HG03280 (cell line): ENCODE measurements around the gene ZKSCAN4.

ENCODE experiments used
- ATAC-seq: cut with Tn5 transposase; IDR thresholded peaks from one replicate; pipeline ENCODE4 v1.9.1; 2021; ENCODE audit warnings: mild to moderate bottlenecking, moderate library complexity; ENCODE audit not compliant: unreplicated experiment

ZKSCAN4 gene

GRCh38 chr6:28250747-28251146, 1.3 kb downstream of the ZKSCAN4 start:
- no peak for ATAC-seq

- ATAC-seq, result no peak
These were observed 3.2 kb downstream of the ZKSCAN4 start for GRCh38 chr6:28248916-28249315.

- no peak for ATAC-seq
These were observed 6.7 kb downstream of the ZKSCAN4 start for GRCh38 chr6:28245206-28245941.

GRCh38 chr6:28243946-28244345, 8.1 kb downstream of the ZKSCAN4 start:
- no peak for ATAC-seq

GRCh38 chr6:28240471-28240870, 11.6 kb downstream of the ZKSCAN4 start:
- ATAC-seq, result no peak

GRCh38 chr6:28239636-28240035, 12.4 kb downstream of the ZKSCAN4 start:
- ATAC-seq, result no peak

- no peak for ATAC-seq
These were observed 16.1 kb downstream of the ZKSCAN4 start for GRCh38 chr6:28235912-28236452.

GRCh38 chr6:28232785-28233184, 19.3 kb downstream of the ZKSCAN4 start:
- ATAC-seq, result no peak

- no peak for ATAC-seq
These were observed 25.6 kb downstream of the ZKSCAN4 start for GRCh38 chr6:28226460-28226859.

- ATAC-seq, result peak; percentile 94
These were observed 26.8 kb downstream of the ZKSCAN4 start, which contains the start of gene ZSCAN9 for GRCh38 chr6:28225056-28225834. Gene ZSCAN9 (plus strand): TSS chr6:28225275. CDS start chr6:28227085, 1,810 bp downstream.

- ATAC-seq, result no peak
These were observed 27.7 kb downstream of the ZKSCAN4 start for GRCh38 chr6:28224131-28225055.

- no peak for ATAC-seq
These were observed 31.6 kb downstream of the ZKSCAN4 start for GRCh38 chr6:28220257-28221133.

- ATAC-seq, result peak; percentile 55
These were observed 33.5 kb downstream of the ZKSCAN4 start for GRCh38 chr6:28218312-28219248.

- ATAC-seq, result no peak
These were observed 34.2 kb downstream of the ZKSCAN4 start for GRCh38 chr6:28217890-28218289.

GRCh38 chr6:28215425-28215824, 36.6 kb downstream of the ZKSCAN4 start:
- ATAC-seq, result no peak

- no peak for ATAC-seq
These were observed 38.9 kb downstream of the ZKSCAN4 start for GRCh38 chr6:28213213-28213523.

- ATAC-seq, result peak; percentile 68
These were observed 39.4 kb downstream of the ZKSCAN4 start for GRCh38 chr6:28212510-28213212.

GRCh38 chr6:28211840-28212509, 40.1 kb downstream of the ZKSCAN4 start:
- peak; percentile 37 for ATAC-seq
